ENCODE data around the gene SLC51A. TPM values are rescaled to one million over a fixed set of nuclear protein-coding genes. Genes with fewer than 3 reads are reported as not detected.
"Not testable (repeated sequence)": the region's sequence is repeated elsewhere in the genome, so short reads cannot be mapped to it uniquely, and the experiment has no call there.

SLC51A gene
- total and polyA plus RNA-seq, 2 of the 13 experiments (the other 11 are each of a cell fraction or from before 2014, with no cell fraction given) = 4.3 to 48.8 TPM

- 36% methylated on average over 9 of the region's 9 CpGs for WGBS (ENCODE audit: low lambda C conversion rate)
Measured at GRCh38 chr3:196180346-196180745, 36.0 kb upstream of the SLC51A start.

GRCh38 chr3:196181127-196181546 is 35.2 kb upstream of the SLC51A start:
- no TSS peak for BruUV-seq (replicated peaks)
- no peak overlapping the region for H3K27ac ChIP-seq (ENCODE audit: extremely low read length, insufficient read depth, low read length)
- ATAC-seq (no peak), DNase-seq (ENCODE audit: low spot score) (no peak), FAIRE-seq (no peak)
- peaks cover 1 to 16% of the 10 kb centered on the region in 2 experiments; a peak in 2 of 5 replicates for H3K27me3 ChIP-seq (ENCODE audit: control insufficient read depth in 1 of 2, insufficient read depth in 2 of 2, low read length in 2 of 2)
- no peaks in the 10 kb centered on the region for H3K36me3 ChIP-seq (replicated peaks in 1 of 2; ENCODE audit: control insufficient read depth in 1 of 2, insufficient read depth in 2 of 2, low read length in 2 of 2)
- in situ Hi-C loops (cut with HindIII; ENCODE audit: extremely low pct_ligation_motif_present, low pct_unique_long_range_greater_than_20kb) (no loop called here), intact Hi-C loops (cut with micrococcal nuclease; ENCODE audit: unreplicated experiment) (no loop called here)
- no peak overlapping the region for H3K4me3 ChIP-seq (replicated peaks in 1 of 3; ENCODE audit: insufficient read depth in 1 of 3, low read depth in 2 of 3, low read length in 3 of 3)
- no peaks in the 10 kb centered on the region for H3K9me3 ChIP-seq (ENCODE audit: low read length)
- no peak overlapping the region for H2AFZ ChIP-seq (ENCODE audit: low read length)
- H3K9ac ChIP-seq (ENCODE audit: insufficient read depth, low read depth, low read length) = no peak overlapping the region
- ChIA-PET POLR2A (no interaction called here), CTCF (ENCODE audit: low intra/inter-chr PET ratio, low total read pairs) (no interaction called here)
- H3K4me2 ChIP-seq (ENCODE audit: low read depth, low read length) = no peak overlapping the region
- no peaks in the 10 kb centered on the region for H4K20me1 ChIP-seq (ENCODE audit: insufficient read depth, low read length)
- peaks cover 26% of the 10 kb centered on the region for H3K4me1 ChIP-seq (ENCODE audit: insufficient read depth, low read length)
- H3K79me2 ChIP-seq (ENCODE audit: insufficient read depth, low read length) = no peaks in the 10 kb centered on the region
- 22% methylated on average over 10 of the region's 10 CpGs for WGBS (ENCODE audit: low lambda C conversion rate)
- TF ChIP-seq ZSCAN5A (CRISPR knock-in tag; IDR thresholded peaks at IDR 0.05; ENCODE audit: borderline replicate concordance) = no peak

More at GRCh38 chr3:196180346-196180745, 36.0 kb upstream of the SLC51A start:
- Histone ChIP-seq H3K4me2 (ENCODE audit: low read depth, low read length) (no peak overlapping the region), H2AFZ (ENCODE audit: low read length) (no peak overlapping the region), H3K9ac (ENCODE audit: insufficient read depth, low read depth, low read length) (no peak overlapping the region), H4K20me1 (ENCODE audit: insufficient read depth, low read length) (no peaks in the 10 kb centered on the region), H3K27me3 (ENCODE audit: control insufficient read depth in 1 of 2, insufficient read depth in 2 of 2, low read length in 2 of 2) (peaks cover 1 to 16% of the 10 kb centered on the region in 2 experiments; a peak in 2 of 5 replicates), H3K79me2 (ENCODE audit: insufficient read depth, low read length) (no peaks in the 10 kb centered on the region), H3K4me3 (replicated peaks in 1 of 3; ENCODE audit: insufficient read depth in 1 of 3, low read depth in 2 of 3, low read length in 3 of 3) (no peak overlapping the region), H3K27ac (ENCODE audit: extremely low read length, insufficient read depth, low read length) (no peak overlapping the region), H3K4me1 (ENCODE audit: insufficient read depth, low read length) (peaks cover 26% of the 10 kb centered on the region), H3K9me3 (ENCODE audit: low read length) (no peaks in the 10 kb centered on the region), H3K36me3 (replicated peaks in 1 of 2; ENCODE audit: control insufficient read depth in 1 of 2, insufficient read depth in 2 of 2, low read length in 2 of 2) (no peaks in the 10 kb centered on the region)
- ATAC-seq (no peak), FAIRE-seq (no peak), DNase-seq (ENCODE audit: low spot score) (no peak)
- in situ Hi-C loops (cut with HindIII; ENCODE audit: extremely low pct_ligation_motif_present, low pct_unique_long_range_greater_than_20kb) = no loop called here
- no peak for TF ChIP-seq ZNF616 (CRISPR knock-in tag; IDR thresholded peaks at IDR 0.05; ENCODE audit: low read depth)
- intact Hi-C loops (cut with micrococcal nuclease; ENCODE audit: unreplicated experiment) = no loop called here
- ChIA-PET CTCF (ENCODE audit: low intra/inter-chr PET ratio, low total read pairs) (no interaction called here), POLR2A (no interaction called here)
- no TSS peak for BruUV-seq (replicated peaks)

- ATAC-seq; H3K4me2 ChIP-seq (ENCODE audit: low read depth, low read length); POLR2A ChIA-PET; H3K36me3 ChIP-seq (replicated peaks in 1 of 2; ENCODE audit: control insufficient read depth in 1 of 2, insufficient read depth in 2 of 2, low read length in 2 of 2); H3K9ac ChIP-seq (ENCODE audit: insufficient read depth, low read depth, low read length); H2AFZ ChIP-seq (ENCODE audit: low read length); H3K27ac ChIP-seq (ENCODE audit: extremely low read length, insufficient read depth, low read length); in situ Hi-C loops (cut with HindIII; ENCODE audit: extremely low pct_ligation_motif_present, low pct_unique_long_range_greater_than_20kb); FAIRE-seq; H3K4me3 ChIP-seq (replicated peaks in 1 of 3; ENCODE audit: insufficient read depth in 1 of 3, low read depth in 2 of 3, low read length in 3 of 3); BruUV-seq (replicated peaks); H3K79me2 ChIP-seq (ENCODE audit: insufficient read depth, low read length); intact Hi-C loops (cut with micrococcal nuclease; ENCODE audit: unreplicated experiment); H4K20me1 ChIP-seq (ENCODE audit: insufficient read depth, low read length); H3K9me3 ChIP-seq (ENCODE audit: low read length); DNase-seq (ENCODE audit: low spot score); CTCF ChIA-PET (ENCODE audit: low intra/inter-chr PET ratio, low total read pairs): not testable (repeated sequence)
- peaks cover 14% of the 10 kb centered on the region for H3K4me1 ChIP-seq (ENCODE audit: insufficient read depth, low read length)
- 36% methylated on average over 4 of the region's 4 CpGs for WGBS (ENCODE audit: low lambda C conversion rate)
- H3K27me3 ChIP-seq (ENCODE audit: control insufficient read depth in 1 of 2, insufficient read depth in 2 of 2, low read length in 2 of 2) = peaks cover 3 to 20% of the 10 kb centered on the region in 2 experiments; a peak in 3 of 5 replicates
Measured at GRCh38 chr3:196184169-196184432, 32.2 kb upstream of the SLC51A start.
